HL-60 (cell line): ENCODE results near the gene TMEM37.

Experiments
- CTCF ChIP-seq: IDR thresholded peaks from one replicate; pipeline ENCODE4 v1.5.1; 2011; ENCODE audit warnings: low read length, control low read depth, inconsistent platforms; ENCODE audit not compliant: insufficient read depth
- POLR2AphosphoS5 ChIP-seq: IDR thresholded peaks from 2 replicates; pipeline ENCODE4 v1.6.1; 2012; ENCODE audit warnings: low read depth
- REST ChIP-seq: IDR thresholded peaks from 2 replicates; pipeline ENCODE4 v1.6.1; 2012; ENCODE audit warnings: low read depth; ENCODE audit not compliant: insufficient replicate concordance
- SPI1 ChIP-seq: IDR thresholded peaks from 2 replicates; pipeline ENCODE4 v1.6.1; 2012; ENCODE audit warnings: low read depth, mild to moderate bottlenecking, borderline replicate concordance

GRCh38 chr2:119402645-119403560 lies 28.8 kb upstream of the TMEM37 start:
- no peak for TF ChIP-seq CTCF
- no peak for TF ChIP-seq POLR2AphosphoS5
- TF ChIP-seq SPI1 = no peak
- no peak for TF ChIP-seq REST
